ENCODE results near the gene SLC16A2. TPM values are rescaled to one million over a fixed set of nuclear protein-coding genes. Genes with fewer than 3 reads are reported as not detected.

The SLC16A2 gene
- total and polyA plus RNA-seq, 10 of the 15 experiments (the other 5 are each of a cell fraction or from before 2014, with no cell fraction given) = 0.08 to 0.13 TPM; not detected in 8

DNA sequence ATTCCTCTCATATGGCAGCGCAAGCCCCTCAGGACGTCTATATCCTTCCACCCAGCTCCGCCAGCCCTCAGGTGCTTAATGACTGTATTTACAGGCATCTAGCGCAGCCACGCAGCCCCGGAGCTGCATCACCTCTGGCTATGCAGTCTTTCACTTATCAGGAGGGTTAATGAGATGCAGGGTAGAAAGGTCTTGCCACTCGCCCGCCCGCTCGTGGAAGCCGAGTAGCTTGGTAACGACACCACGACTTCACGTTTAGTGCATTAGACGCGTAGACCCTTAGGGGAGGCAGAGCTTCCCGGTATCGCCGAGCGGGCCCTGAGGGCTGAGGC is 1.5 kb upstream of the SLC16A2 start (continued):
- TF ChIP-seq, protein P1, sequence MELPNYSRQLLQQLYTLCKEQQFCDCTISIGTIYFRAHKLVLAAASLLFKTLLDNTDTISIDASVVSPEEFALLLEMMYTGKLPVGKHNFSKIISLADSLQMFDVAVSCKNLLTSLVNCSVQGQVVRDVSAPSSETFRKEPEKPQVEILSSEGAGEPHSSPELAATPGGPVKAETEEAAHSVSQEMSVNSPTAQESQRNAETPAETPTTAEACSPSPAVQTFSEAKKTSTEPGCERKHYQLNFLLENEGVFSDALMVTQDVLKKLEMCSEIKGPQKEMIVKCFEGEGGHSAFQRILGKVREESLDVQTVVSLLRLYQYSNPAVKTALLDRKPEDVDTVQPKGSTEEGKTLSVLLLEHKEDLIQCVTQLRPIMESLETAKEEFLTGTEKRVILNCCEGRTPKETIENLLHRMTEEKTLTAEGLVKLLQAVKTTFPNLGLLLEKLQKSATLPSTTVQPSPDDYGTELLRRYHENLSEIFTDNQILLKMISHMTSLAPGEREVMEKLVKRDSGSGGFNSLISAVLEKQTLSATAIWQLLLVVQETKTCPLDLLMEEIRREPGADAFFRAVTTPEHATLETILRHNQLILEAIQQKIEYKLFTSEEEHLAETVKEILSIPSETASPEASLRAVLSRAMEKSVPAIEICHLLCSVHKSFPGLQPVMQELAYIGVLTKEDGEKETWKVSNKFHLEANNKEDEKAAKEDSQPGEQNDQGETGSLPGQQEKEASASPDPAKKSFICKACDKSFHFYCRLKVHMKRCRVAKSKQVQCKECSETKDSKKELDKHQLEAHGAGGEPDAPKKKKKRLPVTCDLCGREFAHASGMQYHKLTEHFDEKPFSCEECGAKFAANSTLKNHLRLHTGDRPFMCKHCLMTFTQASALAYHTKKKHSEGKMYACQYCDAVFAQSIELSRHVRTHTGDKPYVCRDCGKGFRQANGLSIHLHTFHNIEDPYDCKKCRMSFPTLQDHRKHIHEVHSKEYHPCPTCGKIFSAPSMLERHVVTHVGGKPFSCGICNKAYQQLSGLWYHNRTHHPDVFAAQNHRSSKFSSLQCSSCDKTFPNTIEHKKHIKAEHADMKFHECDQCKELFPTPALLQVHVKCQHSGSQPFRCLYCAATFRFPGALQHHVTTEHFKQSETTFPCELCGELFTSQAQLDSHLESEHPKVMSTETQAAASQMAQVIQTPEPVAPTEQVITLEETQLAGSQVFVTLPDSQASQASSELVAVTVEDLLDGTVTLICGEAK (IDR thresholded peaks at IDR 0.05; ENCODE audit: borderline replicate concordance) = no peak
- TF ChIP-seq, protein P2, sequence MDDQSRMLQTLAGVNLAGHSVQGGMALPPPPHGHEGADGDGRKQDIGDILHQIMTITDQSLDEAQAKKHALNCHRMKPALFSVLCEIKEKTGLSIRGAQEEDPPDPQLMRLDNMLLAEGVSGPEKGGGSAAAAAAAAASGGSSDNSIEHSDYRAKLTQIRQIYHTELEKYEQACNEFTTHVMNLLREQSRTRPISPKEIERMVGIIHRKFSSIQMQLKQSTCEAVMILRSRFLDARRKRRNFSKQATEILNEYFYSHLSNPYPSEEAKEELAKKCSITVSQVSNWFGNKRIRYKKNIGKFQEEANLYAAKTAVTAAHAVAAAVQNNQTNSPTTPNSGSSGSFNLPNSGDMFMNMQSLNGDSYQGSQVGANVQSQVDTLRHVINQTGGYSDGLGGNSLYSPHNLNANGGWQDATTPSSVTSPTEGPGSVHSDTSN (IDR thresholded peaks at IDR 0.05; ENCODE audit: insufficient replicate concordance, low read depth, low read length) = no peak
- no peak for TF ChIP-seq HDAC6 (IDR thresholded peaks at IDR 0.05; ENCODE audit: unreplicated experiment)
- TF ChIP-seq STAT1 (conservative IDR thresholded peaks at IDR 0.05) = no peak
- TF ChIP-seq, protein P3, sequence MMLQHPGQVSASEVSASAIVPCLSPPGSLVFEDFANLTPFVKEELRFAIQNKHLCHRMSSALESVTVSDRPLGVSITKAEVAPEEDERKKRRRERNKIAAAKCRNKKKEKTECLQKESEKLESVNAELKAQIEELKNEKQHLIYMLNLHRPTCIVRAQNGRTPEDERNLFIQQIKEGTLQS (IDR thresholded peaks at IDR 0.05; ENCODE audit: borderline replicate concordance, extremely low read depth, low read depth, low read length) = no peak
